Endometrial microvascular endothelial cells (primary cell): Measurements from ENCODE around the gene XAF1. TPM values are rescaled to one million over a fixed set of nuclear protein-coding genes. Genes with fewer than 3 reads are reported as not detected.
"Not testable (repeated sequence)": the region's sequence is repeated elsewhere in the genome, so short reads cannot be mapped to it uniquely, and the experiment has no call there.

Source experiments
- in situ Hi-C: cut with HindIII; loops from 2 replicates; pipeline ENCODE4 v1.10.0; 2017; ENCODE audit warnings: low sequenced_read_pairs, low pct_unique_long_range_greater_than_20kb; ENCODE audit errors: inconsistent ontology term
- total RNA-seq: library from RNA; depleted of rRNA; stranded (reverse); fragments of >200 nt; gene quantifications from one replicate; pipeline ENCODE4 v1.2.3, GENCODE V29; 2015; ENCODE audit errors: inconsistent ontology term

XAF1 gene, protein sequence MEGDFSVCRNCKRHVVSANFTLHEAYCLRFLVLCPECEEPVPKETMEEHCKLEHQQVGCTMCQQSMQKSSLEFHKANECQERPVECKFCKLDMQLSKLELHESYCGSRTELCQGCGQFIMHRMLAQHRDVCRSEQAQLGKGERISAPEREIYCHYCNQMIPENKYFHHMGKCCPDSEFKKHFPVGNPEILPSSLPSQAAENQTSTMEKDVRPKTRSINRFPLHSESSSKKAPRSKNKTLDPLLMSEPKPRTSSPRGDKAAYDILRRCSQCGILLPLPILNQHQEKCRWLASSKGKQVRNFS
- total RNA-seq: 27.6 TPM

- in situ Hi-C loops: no loop called here
Measured at GRCh38 chr17:6755731-6756184, at the start of gene XAF1. Gene XAF1, plus strand, starts transcription at chr17:6756046. Its CDS starts 33 bp downstream, at chr17:6756079.

- in situ Hi-C loops: no loop called here
Measured at GRCh38 chr17:6706499-6706898, 49.3 kb upstream of the XAF1 start.

DNA sequence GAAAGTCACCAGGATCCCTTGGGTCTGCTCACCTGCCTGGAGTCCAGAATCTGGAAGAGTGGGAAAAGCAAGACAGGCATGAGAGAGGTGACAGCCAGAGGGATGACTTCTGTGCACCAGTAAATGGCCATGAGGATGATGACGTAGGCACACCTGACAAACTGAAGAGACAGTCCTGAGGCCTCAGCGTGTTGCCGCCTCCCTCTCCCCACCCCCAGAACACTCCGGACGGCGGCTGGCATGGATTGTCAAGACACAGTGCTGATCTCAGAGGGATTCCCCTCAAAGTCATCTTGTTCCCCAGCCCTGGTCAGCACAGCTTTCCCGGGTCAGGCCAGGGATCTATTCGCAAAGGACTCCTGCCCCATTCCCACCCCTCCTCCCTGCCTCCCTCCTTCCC, 48.9 kb upstream of the XAF1 start:
- in situ Hi-C loops: no loop called here

- in situ Hi-C loops: no loop called here
Measured at GRCh38 chr17:6708357-6708961, 47.4 kb upstream of the XAF1 start.

DNA sequence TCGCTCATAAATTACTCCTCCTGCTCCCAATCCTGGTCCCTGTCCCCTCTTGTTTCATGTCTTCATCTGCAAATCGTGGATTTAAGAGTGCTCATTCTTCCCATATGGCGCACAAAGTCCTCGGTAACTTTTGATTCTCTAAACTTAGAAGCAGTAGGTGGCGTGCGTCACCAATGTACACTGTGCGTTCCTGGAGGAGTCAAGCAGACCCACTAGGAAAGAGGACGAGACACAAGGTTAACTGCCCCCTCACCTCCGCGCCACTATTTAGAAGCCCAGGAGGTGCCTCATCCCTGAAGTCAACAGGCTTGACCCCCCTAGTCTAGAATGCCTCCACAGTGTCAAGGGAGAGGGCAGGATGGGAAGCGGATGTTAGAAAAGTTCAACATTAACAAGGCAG, 45.5 kb upstream of the XAF1 start:
- in situ Hi-C loops: no loop called here

DNA sequence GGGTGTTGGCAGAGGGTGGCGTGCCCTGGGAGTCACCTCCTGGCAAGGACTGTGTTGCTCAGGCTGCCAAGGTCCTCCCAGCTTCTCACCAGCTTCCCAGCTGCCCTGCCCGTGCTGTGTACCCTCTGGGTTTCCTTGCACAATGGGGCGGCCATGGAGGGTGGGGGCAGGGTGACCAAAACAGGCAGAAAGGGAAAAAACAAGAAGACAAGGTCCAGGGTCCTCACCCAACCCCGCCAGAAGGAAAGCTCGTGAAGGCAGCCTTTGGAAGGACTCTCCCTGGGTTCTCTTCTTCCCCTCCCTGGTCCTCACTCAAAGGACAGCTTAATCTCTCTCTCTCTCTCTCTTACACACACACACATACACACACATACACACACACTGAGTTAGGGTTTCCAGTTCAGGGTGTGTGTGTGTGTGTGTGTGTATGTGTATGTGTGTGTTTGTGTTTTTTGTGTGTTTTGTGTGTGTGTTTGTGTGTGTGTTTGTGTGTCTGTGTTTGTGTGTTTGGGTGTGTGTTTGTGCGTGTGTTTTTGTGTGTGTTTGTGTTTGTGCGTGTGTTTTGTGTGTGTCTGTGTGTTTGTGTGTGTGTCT, 44.7 kb upstream of the XAF1 start:
- in situ Hi-C loops: no loop called here

- in situ Hi-C loops: no loop called here
Measured at GRCh38 chr17:6711681-6712057, 44.2 kb upstream of the XAF1 start.

- in situ Hi-C loops: no loop called here
Measured at GRCh38 chr17:6712058-6712853, 43.6 kb upstream of the XAF1 start.

DNA sequence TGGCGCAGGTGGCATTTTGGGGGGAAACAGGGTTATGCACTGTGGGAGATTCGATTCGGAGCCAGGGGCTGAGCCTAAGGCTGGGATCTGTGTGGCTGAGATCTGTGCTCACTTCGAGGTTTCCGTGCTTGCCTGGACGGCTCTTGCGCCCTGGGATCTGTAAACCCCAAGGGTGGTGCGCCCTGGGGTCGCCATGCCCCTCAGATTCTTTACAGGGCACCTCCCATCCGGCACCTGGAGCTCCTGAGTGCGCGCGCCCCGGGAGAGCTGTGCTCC, 43.1 kb upstream of the XAF1 start:
- in situ Hi-C loops: no loop called here

DNA sequence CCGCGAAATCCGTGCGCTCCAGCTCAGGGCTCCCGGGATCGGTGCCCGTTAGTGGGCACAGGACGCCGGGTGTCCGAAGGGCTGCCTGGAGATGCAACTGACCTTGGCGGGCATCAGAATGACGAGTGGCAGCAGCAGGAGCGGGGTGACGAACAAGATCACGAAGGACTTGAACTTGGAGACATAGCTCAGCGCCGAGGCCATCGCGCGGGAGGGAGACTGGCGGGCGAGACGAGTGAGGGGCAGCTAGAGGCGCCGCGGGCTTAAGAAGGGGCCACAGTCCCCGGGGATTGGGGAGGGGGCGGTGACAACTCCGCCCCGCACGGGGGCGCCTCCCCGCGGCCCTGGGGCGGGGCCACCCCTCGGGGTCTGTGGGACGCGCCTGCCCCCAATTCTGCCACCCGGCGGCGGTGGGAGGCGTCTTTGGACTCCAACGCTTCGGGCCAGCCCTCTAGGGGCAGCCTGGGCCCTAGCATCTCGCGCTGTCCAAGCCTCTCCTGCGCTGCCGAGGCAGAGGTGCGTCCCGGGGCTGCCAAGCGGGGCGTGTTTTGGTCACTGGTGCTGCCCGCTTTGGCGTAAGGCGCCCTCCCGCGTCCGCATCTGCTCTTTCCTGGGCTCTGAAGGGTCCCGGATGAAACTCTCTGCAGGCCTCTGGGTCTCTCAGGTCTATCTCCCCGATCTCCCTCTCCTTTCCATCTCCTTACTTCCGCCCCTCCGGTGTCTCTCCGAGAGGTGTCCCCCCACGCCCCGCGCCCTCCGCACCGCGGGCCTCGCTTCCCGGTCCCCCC, 42.5 kb upstream of the XAF1 start, which contains the start of gene SLC13A5:
TSS of gene SLC13A5 (minus strand) at position 240 of the 788 bp plus-strand sequence. CDS start at position 204, 36 bp downstream.
- in situ Hi-C loops: no loop called here

DNA sequence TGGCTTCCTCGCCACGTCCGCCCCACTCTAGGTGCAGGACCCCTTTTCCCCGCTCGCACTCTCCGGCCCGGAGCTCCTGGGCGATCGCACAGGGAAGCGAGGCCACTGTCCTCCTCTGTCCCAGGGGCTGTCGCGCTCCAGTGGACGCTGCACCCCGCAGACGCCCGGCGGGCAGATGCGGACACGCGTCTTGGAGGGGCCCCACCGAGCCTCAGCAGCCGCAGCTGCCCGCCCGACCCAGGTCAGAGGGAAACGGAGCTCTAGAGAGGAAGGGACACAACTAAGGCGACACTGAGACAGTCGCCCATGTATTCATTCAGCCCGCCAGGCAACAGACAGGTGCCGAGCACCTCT, 42.0 kb upstream of the XAF1 start:
- in situ Hi-C loops: no loop called here

DNA sequence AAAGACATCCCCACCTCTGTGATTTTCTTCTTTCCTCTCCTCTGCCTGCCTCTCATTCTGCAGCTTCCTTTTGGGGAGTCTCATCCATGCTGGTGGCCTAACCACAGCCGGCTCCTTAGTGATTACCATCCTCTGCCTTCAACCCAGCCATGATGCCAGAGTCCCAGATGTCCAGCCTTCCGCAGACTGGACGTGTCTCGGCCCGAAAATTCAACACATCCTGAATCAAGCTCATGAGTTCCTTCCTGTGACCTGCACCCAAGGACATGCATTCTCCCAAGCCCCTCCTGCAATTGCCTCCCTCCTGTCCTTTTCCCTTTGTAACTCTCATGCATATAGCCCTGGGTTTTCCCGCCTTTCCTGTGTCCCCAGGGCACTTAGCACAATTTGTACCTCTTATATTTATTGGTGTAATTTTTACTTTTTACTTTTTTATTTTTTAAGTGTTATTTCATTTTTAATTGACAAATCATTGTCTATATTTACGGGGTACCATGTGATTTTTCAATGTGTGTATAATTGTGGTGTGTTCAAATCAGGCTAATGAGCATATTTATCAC, 41.5 kb upstream of the XAF1 start:
- in situ Hi-C loops: no loop called here

DNA sequence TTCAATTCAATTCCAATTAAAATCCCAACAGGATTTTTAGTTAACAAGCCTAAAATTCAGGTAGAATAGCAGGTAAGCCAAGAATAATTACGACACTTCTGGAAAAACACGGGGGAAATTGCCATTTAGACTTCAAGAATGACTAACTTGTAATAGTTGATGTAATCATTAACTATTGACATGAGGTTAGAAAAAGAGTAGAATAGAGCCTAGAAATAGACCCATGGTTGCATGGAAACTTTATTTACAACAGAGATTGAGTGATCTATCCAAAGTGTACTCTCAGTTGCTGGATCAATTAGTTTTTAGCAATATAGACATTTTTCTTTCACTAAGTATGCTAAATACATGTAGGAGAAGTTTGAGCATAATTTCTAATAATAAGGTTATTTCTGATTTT, 39.1 kb upstream of the XAF1 start:
- in situ Hi-C loops: no loop called here

GRCh38 chr17:6721744-6722143, 34.1 kb upstream of the XAF1 start:
- in situ Hi-C loops: no loop called here

GRCh38 chr17:6724009-6724408, 31.8 kb upstream of the XAF1 start:
- in situ Hi-C loops: no loop called here

GRCh38 chr17:6729531-6729930, 26.3 kb upstream of the XAF1 start:
- in situ Hi-C loops: no loop called here

DNA sequence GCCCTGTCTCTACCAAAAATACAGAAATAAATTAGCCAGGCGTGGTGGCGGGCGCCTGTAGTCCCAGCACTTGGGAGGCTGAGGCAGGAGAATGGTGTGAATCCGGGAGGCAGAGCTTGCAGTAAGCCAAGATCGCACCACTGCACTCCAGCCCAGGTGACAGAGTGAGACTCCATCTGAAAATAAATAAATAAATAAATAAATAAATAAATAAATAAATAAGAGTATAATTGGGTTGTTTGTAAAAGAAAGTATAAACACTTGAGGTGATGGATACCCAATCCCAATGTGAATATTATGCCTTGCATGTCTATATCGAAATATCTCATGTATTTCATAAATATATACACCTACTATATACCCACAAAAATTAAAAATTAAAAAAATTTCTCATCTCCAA, 9.2 kb upstream of the XAF1 start:
- in situ Hi-C loops: not testable (repeated sequence)

GRCh38 chr17:6748617-6749016, 7.2 kb upstream of the XAF1 start:
- in situ Hi-C loops: no loop called here

DNA sequence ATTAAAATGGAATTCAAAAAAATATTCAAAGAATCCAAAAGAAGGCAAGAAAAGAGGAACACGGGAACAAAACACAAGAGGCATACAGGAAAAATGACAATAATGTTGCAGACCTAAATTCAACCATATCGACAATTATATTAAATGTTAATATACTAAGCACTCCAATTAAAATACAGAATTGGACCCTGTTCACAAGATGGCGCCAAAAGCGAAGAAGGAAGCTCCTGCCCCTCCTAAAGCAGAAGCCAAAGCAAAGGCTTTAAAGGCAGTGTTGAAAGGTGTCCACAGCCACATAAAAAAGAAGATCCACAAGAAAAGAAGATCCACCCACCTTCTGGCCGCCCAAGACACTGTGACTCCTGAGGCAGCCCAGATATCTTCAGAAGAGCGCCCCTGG, 6.3 kb upstream of the XAF1 start:
- in situ Hi-C loops: no loop called here
